ENCODE data around the gene RAD51B.
"Not testable (repeated sequence)": the region's sequence is repeated elsewhere in the genome, so short reads cannot be mapped to it uniquely, and the experiment has no call there.

Gene RAD51B

GRCh38 chr14:67806246-67806645 is 13.3 kb upstream of the RAD51B start:
- 98 to 100% methylated on average over 2 of the region's 3 CpGs for whole genome bisulfite sequencing, 2 experiments (ENCODE audit: insufficient coverage in 2 of 2)
- Histone ChIP-seq H3K4me1 (ENCODE audit: control insufficient read depth, insufficient read depth, low read length, poor library complexity, severe bottlenecking) (no peaks in the 10 kb centered on the region), H3K4me3 (ENCODE audit: extremely low read depth, insufficient read depth, low read length, poor library complexity, severe bottlenecking) (no peak overlapping the region), H3K36me3 (ENCODE audit: control insufficient read depth, insufficient read depth, low read length) (peaks cover 92% of the 10 kb centered on the region), H3K9me3 (ENCODE audit: control insufficient read depth, low read length) (no peaks in the 10 kb centered on the region), H3K27ac (ENCODE audit: low read depth, low read length, severe bottlenecking) (no peak overlapping the region)

- WGBS, 2 experiments (ENCODE audit: insufficient coverage in 2 of 2): no CpG with 5 or more reads among the region's 2 CpGs
- H3K4me1 ChIP-seq (ENCODE audit: control insufficient read depth, insufficient read depth, low read length, poor library complexity, severe bottlenecking): peaks cover 3% of the 10 kb centered on the region
- H3K27ac ChIP-seq (ENCODE audit: low read depth, low read length, severe bottlenecking): no peak overlapping the region
- H3K9me3 ChIP-seq (ENCODE audit: control insufficient read depth, low read length): no peaks in the 10 kb centered on the region
- H3K36me3 ChIP-seq (ENCODE audit: control insufficient read depth, insufficient read depth, low read length): peaks cover 29% of the 10 kb centered on the region
- H3K4me3 ChIP-seq (ENCODE audit: extremely low read depth, insufficient read depth, low read length, poor library complexity, severe bottlenecking): no peak overlapping the region
These were observed 4.8 kb upstream of the RAD51B start for GRCh38 chr14:67814821-67815220.

DNA sequence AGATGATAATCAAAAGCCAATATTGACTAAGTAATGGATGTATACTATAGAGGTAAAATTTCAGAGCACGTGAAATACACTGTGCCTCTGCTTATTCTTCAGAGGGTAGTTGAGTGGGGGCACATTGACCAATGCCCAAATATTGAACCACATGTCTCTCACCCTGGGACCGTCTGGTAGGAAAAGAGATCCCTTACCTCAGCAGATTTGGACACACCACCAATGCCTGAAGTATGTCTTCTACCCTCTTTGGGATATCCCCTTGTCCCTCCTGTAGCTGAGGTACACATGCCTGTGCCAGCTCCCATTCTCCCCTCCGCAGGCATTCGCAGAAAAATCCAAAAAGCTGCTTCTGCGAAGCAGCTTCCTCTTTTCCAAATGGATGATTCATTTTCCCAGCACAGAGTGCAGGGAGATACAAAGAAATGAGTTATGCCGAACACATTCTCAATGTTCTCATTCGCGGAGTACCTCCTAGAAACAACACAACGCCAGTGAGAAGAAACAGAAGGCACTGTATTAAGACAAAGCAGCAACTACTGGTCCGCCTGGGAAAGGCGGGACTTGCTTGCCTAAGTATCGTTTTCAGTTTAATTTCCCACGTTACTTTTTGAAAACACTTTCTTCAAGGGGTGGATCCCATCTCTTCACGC is 3.9 kb upstream of the RAD51B start:
- peak overlapping the region; percentile 36 for H3K27ac ChIP-seq (ENCODE audit: low read depth, low read length, severe bottlenecking)
- WGBS, 2 experiments (ENCODE audit: insufficient coverage in 2 of 2): 4 to 8% methylated on average over 8 to 10 of the region's 14 CpGs

DNA sequence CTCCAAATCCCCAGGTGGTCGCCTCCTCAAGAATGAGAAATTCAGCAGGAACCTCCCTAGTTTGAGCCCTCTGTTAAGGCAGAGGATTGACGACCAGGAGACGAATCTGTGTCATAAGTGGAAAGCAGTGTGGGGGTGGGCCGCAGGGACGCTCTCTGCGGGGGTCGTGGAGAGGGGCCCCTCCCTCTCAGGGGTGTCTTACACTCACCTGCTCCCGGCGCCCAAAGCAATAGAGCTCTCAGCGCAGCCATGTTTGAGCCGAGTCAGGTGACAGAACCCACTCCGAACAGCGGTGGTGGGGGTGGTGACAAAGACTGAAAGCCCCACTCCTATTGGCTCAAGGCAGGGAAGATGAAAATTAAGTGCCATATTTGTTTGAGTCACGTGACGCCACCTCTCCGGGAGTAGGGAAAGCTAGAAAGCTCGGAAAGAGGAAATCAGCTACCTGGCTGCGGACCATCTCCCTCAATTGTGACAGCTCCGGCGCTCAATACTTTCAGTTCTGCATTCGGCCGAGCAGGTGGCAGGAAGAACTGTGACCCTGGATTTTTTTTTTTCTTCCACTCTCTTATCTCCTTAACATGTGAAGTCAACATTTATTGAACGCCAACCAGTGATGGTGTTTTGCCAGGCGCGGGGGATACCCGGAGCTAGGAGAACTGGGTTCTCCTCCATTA is 3.1 kb upstream of the RAD51B start, which contains the start of gene ZFYVE26:
Gene ZFYVE26 (minus strand): TSS at position 265 of the 677 bp plus-strand sequence. CDS start 627 bp downstream, outside the sequence.
- H3K4me1 ChIP-seq (ENCODE audit: control insufficient read depth, insufficient read depth, low read length, poor library complexity, severe bottlenecking): peaks cover 3% of the 10 kb centered on the region
- H3K27ac ChIP-seq (ENCODE audit: low read depth, low read length, severe bottlenecking): peak within 1 kb of the TSS; percentile 36
- WGBS, 2 experiments (ENCODE audit: insufficient coverage in 2 of 2): 1 to 3% methylated on average over 21 to 23 of the region's 26 CpGs
- peaks cover 16% of the 10 kb centered on the region for H3K36me3 ChIP-seq (ENCODE audit: control insufficient read depth, insufficient read depth, low read length)
- peak within 1 kb of the TSS; percentile 70 for H3K4me3 ChIP-seq (ENCODE audit: extremely low read depth, insufficient read depth, low read length, poor library complexity, severe bottlenecking)
- H3K9me3 ChIP-seq (ENCODE audit: control insufficient read depth, low read length): no peaks in the 10 kb centered on the region

More for the DNA sequence above, 3.9 kb upstream of the RAD51B start:
- H3K4me1 ChIP-seq (ENCODE audit: control insufficient read depth, insufficient read depth, low read length, poor library complexity, severe bottlenecking): peaks cover 3% of the 10 kb centered on the region
- peak overlapping the region; percentile 70 for H3K4me3 ChIP-seq (ENCODE audit: extremely low read depth, insufficient read depth, low read length, poor library complexity, severe bottlenecking)
- H3K36me3 ChIP-seq (ENCODE audit: control insufficient read depth, insufficient read depth, low read length): peaks cover 22% of the 10 kb centered on the region
- no peaks in the 10 kb centered on the region for H3K9me3 ChIP-seq (ENCODE audit: control insufficient read depth, low read length)

DNA sequence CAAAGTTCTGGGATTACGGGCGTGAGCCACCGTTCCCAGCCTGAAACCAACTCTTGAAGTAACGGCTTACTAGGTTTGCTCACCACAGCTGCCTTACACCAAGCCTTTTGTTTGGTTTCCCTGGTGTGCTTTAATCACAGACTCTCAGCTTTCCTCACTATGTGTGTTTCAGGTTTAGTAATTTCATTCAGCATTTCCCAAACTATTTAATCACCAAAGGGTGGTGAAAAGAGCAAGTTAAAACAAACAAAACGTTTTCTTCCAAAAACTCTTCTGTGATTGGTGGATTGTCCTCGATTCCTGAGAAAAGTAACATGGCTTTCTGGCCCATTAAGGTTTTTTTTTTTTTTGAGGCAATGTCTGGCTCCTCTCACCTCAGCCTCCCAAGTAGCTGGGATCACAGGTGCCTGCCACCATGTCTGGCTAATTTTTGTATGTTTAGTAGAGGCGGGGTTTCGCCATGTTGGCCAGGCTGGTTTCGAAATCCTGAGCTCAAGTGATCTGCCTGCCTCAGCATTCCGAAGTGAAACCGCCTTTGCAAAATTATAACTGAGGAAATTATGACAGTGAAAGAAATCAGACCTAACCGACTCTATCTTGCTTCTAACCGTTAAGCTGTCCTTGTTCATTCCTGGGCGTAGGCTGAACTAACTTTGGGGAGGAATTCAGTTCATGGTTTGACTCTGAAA is 1.7 kb upstream of the RAD51B start:
- Histone ChIP-seq H3K36me3 (ENCODE audit: control insufficient read depth, insufficient read depth, low read length) (peaks cover 7% of the 10 kb centered on the region), H3K27ac (ENCODE audit: low read depth, low read length, severe bottlenecking) (no peak overlapping the region), H3K4me1 (ENCODE audit: control insufficient read depth, insufficient read depth, low read length, poor library complexity, severe bottlenecking) (peaks cover 3% of the 10 kb centered on the region), H3K4me3 (ENCODE audit: extremely low read depth, insufficient read depth, low read length, poor library complexity, severe bottlenecking) (no peak overlapping the region), H3K9me3 (ENCODE audit: control insufficient read depth, low read length) (no peaks in the 10 kb centered on the region)
- 88 to 91% methylated on average over 12 to 14 of the region's 14 CpGs for whole genome bisulfite sequencing, 2 experiments (ENCODE audit: insufficient coverage in 2 of 2)

- H3K27ac ChIP-seq (ENCODE audit: low read depth, low read length, severe bottlenecking); H3K9me3 ChIP-seq (ENCODE audit: control insufficient read depth, low read length); H3K4me3 ChIP-seq (ENCODE audit: extremely low read depth, insufficient read depth, low read length, poor library complexity, severe bottlenecking); H3K4me1 ChIP-seq (ENCODE audit: control insufficient read depth, insufficient read depth, low read length, poor library complexity, severe bottlenecking); H3K36me3 ChIP-seq (ENCODE audit: control insufficient read depth, insufficient read depth, low read length): not testable (repeated sequence)
- 95 to 97% methylated on average over 6 of the region's 6 CpGs for WGBS, 2 experiments (ENCODE audit: insufficient coverage in 2 of 2)
These were observed 1.1 kb upstream of the RAD51B start for GRCh38 chr14:67818476-67818875.

DNA sequence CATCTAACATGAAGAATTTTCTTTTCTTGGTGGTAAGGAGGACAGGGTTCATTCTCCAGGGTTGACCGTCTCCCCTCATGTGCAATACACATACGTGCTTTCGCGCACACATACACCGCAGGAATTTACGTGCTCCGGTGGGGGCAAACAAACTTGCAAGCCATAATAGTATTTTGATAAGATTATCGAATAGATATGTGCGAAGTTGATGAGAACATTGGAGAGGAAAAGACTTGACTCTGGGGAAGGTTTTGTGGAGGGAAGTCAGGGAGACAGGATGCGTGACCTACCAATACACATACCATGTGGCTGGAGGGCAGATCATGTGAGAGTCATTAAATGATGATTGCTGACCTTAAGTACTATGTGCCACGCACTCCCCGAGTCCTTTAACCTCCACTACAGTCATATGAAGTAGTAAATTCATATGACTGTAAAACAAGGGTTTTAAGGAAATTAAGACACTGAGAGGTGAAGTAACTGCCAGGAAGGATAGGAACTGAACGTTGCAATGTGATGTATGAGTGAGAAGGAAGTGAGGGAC is 921 bp downstream of the RAD51B start:
- no peaks in the 10 kb centered on the region for H3K9me3 ChIP-seq (ENCODE audit: control insufficient read depth, low read length)
- peak overlapping the region; percentile 93 for H3K4me3 ChIP-seq (ENCODE audit: extremely low read depth, insufficient read depth, low read length, poor library complexity, severe bottlenecking)
- 66 to 84% methylated on average over 4 to 8 of the region's 13 CpGs for WGBS, 2 experiments (ENCODE audit: insufficient coverage in 2 of 2)
- no peak overlapping the region for H3K27ac ChIP-seq (ENCODE audit: low read depth, low read length, severe bottlenecking)
- peaks cover 3% of the 10 kb centered on the region for H3K4me1 ChIP-seq (ENCODE audit: control insufficient read depth, insufficient read depth, low read length, poor library complexity, severe bottlenecking)
- H3K36me3 ChIP-seq (ENCODE audit: control insufficient read depth, insufficient read depth, low read length): peaks cover 3% of the 10 kb centered on the region

DNA sequence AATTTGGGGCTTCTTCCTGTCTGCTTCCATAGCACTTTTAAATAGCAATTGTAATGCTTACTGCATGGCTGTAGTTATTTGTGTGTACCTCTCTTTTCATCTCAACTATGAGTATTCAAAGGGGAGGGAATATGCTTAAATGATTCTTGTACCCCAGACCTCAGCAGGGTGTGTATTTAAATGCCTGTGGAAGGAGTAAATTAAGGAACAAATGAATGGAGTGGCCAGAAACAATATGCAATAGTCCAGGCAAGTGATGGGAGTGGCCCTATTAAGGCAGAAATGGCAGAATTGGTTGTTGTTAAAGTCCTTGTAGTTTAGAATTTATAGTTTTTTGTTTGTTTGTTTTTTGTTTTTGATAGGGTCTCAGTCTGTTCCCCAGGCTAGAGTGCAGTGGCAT is 1.5 kb downstream of the RAD51B start:
- H3K4me3 ChIP-seq (ENCODE audit: extremely low read depth, insufficient read depth, low read length, poor library complexity, severe bottlenecking): no peak overlapping the region
- H3K36me3 ChIP-seq (ENCODE audit: control insufficient read depth, insufficient read depth, low read length): peaks cover 7% of the 10 kb centered on the region
- no peak overlapping the region for H3K27ac ChIP-seq (ENCODE audit: low read depth, low read length, severe bottlenecking)
- peaks cover 3% of the 10 kb centered on the region for H3K4me1 ChIP-seq (ENCODE audit: control insufficient read depth, insufficient read depth, low read length, poor library complexity, severe bottlenecking)
- H3K9me3 ChIP-seq (ENCODE audit: control insufficient read depth, low read length): no peaks in the 10 kb centered on the region

DNA sequence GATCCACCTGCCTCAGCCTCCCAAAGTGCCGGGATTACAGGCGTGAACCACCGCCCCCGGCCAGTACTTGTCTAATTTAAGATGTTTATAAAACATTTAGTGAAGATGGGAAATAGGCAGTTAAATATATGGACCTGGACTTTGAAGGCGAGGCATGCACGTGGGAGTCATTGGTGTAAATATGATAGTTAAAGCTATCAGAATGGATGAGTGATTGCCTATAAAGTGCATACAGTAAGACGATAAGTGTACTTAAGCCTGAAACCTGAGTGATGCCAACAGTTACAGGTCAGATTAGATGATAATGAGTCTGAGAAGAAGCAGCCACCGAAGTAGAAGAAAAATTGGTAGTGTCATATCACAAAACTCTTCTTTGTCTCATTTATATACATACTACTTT is 11.5 kb downstream of the RAD51B start:
- no peak overlapping the region for H3K4me3 ChIP-seq (ENCODE audit: extremely low read depth, insufficient read depth, low read length, poor library complexity, severe bottlenecking)
- peaks cover 5% of the 10 kb centered on the region for H3K9me3 ChIP-seq (ENCODE audit: control insufficient read depth, low read length)
- 90 to 97% methylated on average over 6 to 7 of the region's 8 CpGs for WGBS, 2 experiments (ENCODE audit: insufficient coverage in 2 of 2)
- H3K4me1 ChIP-seq (ENCODE audit: control insufficient read depth, insufficient read depth, low read length, poor library complexity, severe bottlenecking): no peaks in the 10 kb centered on the region
- H3K36me3 ChIP-seq (ENCODE audit: control insufficient read depth, insufficient read depth, low read length): peaks cover 4% of the 10 kb centered on the region
- no peak overlapping the region for H3K27ac ChIP-seq (ENCODE audit: low read depth, low read length, severe bottlenecking)

- Histone ChIP-seq H3K27ac (ENCODE audit: low read depth, low read length, severe bottlenecking) (no peak overlapping the region), H3K9me3 (ENCODE audit: control insufficient read depth, low read length) (peaks cover 5% of the 10 kb centered on the region), H3K4me3 (ENCODE audit: extremely low read depth, insufficient read depth, low read length, poor library complexity, severe bottlenecking) (no peak overlapping the region), H3K4me1 (ENCODE audit: control insufficient read depth, insufficient read depth, low read length, poor library complexity, severe bottlenecking) (no peaks in the 10 kb centered on the region), H3K36me3 (ENCODE audit: control insufficient read depth, insufficient read depth, low read length) (no peaks in the 10 kb centered on the region)
- WGBS, 2 experiments (ENCODE audit: insufficient coverage in 2 of 2): no CpG with 5 or more reads among the region's 1 CpG
These were observed 13.8 kb downstream of the RAD51B start for GRCh38 chr14:67833403-67833802.

Measured in mesodermal cell (in vitro differentiated cells).